A673 (cell line): ENCODE results near the gene PCID2.

Experiments used
- EZH2 ChIP-seq: fragments of 200-600 bp; sonication (generic); IDR thresholded peaks from 2 replicates; pipeline ENCODE4 v1.6.1; 2017; ENCODE audit warnings: borderline replicate concordance, low read depth, mild to moderate bottlenecking, mixed read lengths, antibody characterized with exemption, low read length; ENCODE audit not compliant: poor library complexity, severe bottlenecking
- TF ChIP-seq, protein P1 (sequence below): fragments of 300-800, 200-600 bp; sonication (generic); conservative IDR thresholded peaks from 2 replicates; pipeline ENCODE4 v1.5.1; 2017; ENCODE audit warnings: low read depth, mild to moderate bottlenecking, antibody characterized with exemption, low read length, moderate library complexity, mixed read lengths

DNA sequence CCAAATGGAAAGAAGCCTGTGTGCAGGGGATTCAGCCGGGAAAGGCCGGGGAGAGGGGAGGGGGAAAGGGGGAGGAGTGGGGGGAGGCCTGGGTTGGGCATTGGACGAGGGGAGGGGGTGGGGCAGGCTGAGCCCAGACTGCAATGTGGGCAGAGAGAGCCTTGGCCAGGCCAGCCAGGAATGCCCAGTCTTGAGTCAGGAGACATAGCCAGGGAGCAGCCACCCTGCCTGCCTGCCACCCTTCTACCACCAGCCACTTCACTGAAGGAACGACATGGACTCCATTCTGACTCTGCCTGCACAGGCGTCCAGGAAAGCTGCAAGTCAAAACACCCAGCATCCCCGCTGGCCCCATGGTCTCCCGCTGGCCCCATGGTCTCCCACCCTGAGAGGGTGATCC lies 49.5 kb downstream of the PCID2 start:
- no peak for TF ChIP-seq EZH2
- TF ChIP-seq, protein P1, sequence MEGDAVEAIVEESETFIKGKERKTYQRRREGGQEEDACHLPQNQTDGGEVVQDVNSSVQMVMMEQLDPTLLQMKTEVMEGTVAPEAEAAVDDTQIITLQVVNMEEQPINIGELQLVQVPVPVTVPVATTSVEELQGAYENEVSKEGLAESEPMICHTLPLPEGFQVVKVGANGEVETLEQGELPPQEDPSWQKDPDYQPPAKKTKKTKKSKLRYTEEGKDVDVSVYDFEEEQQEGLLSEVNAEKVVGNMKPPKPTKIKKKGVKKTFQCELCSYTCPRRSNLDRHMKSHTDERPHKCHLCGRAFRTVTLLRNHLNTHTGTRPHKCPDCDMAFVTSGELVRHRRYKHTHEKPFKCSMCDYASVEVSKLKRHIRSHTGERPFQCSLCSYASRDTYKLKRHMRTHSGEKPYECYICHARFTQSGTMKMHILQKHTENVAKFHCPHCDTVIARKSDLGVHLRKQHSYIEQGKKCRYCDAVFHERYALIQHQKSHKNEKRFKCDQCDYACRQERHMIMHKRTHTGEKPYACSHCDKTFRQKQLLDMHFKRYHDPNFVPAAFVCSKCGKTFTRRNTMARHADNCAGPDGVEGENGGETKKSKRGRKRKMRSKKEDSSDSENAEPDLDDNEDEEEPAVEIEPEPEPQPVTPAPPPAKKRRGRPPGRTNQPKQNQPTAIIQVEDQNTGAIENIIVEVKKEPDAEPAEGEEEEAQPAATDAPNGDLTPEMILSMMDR = no peak
